ENCODE data around the gene TPP2.

The TPP2 gene

DNA sequence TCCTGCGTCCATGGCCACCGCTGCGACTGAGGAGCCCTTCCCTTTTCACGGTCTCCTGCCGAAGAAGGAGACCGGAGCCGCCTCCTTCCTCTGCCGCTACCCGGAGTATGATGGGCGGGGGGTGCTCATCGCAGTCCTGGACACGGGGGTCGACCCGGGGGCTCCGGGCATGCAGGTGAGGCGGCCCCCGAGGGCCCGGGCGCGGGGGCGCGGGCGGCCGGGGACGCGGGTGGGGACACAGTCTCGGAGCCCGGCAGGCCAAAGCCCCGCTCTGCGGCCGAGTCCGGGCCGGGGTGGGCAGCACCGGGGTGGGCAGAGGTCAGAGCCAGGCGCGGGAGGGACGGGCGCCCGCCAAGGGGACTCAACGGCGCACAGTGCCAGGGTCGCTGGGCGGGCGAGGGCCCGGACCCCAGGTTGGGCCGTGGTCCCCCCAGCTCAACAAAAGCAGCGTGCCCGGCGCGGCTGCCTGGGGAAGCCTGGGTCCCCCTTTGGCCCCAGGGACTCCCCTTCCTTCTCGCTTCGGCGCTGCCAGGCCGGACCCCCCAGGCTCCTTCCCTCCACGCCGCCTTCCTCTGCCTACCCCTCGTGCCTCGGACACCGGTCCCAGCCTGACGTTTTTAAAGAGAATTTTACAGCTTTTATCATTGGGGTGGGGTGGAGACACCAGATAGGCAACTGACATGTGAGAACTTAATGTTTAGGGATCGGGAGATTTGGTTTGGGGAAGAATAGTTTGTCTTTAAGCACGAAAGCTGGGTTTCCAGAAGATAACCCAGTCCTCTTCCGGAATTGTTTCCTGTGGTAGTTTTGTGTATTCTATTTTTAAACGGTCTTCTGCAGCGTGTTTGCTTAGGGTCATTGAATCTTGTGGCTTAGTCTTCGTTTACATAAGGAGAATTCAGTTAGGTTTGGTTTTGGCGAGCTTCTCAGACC lies 509 bp downstream of the TPP2 start:
- DNase-seq (ENCODE audit: low spot score), result no peak

GRCh38 chr13:102598061-102598460 lies 1.3 kb downstream of the TPP2 start:
- no peak for DNase-seq (ENCODE audit: low spot score)

- no peak for DNase-seq (ENCODE audit: low spot score)
Measured at GRCh38 chr13:102599426-102600012, 2.7 kb downstream of the TPP2 start.

GRCh38 chr13:102606537-102607309 lies 9.9 kb downstream of the TPP2 start:
- DNase-seq (ENCODE audit: low spot score), result no peak

DNA sequence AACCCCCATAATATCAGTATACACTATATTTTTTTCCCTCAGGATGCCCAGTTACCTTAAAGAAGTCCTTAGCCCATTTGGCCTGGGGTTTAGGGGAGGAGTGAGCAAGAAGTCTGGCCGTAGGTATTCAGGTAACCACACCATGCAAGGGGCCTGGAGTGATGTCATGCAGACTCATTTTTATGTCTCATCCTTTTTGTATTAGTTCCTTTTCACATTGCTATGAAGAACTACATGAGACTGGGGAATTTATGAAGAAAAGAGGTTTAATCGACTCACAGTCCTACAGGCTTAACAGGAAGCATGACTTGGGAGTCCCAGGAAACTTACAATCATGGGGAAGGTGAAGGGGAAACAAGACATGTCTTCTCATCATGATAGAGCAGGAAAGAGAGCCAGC lies 12.2 kb downstream of the TPP2 start:
- no peak for DNase-seq (ENCODE audit: low spot score)

GRCh38 chr13:102609696-102610095 lies 12.9 kb downstream of the TPP2 start:
- DNase-seq (ENCODE audit: low spot score), result no peak

GRCh38 chr13:102610296-102610895 lies 13.6 kb downstream of the TPP2 start:
- DNase-seq (ENCODE audit: low spot score), result no peak

DNA sequence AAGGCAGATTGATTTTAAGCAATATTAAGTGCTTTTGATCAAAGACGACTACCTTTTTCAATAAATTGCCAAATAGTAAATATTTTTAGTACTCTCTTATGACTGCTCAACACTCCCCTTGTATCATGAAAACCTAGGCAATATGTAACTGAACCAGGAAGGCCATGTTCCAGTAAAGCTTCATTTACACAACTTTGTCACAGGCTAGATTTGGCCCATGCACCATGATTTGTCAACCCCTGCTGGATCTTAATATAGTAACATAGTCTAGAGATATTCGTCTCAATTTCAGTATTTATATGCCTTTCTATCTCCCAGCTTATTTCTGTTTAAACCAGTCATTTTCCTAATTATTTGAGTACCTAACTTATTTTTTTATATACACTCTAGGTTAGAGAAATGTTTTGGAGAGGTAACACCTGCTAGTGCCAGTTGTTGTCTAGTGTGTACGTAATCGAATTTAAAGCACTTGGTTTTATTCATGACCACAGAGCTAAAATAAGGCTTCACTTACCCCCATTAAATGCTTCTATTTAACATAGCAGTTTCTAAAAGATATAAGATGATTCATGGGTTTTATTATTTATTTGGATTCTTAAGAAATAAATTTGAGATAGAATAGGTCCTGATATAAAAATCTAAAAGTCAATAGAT lies 21.0 kb downstream of the TPP2 start:
- no peak for DNase-seq (ENCODE audit: low spot score)

DNA sequence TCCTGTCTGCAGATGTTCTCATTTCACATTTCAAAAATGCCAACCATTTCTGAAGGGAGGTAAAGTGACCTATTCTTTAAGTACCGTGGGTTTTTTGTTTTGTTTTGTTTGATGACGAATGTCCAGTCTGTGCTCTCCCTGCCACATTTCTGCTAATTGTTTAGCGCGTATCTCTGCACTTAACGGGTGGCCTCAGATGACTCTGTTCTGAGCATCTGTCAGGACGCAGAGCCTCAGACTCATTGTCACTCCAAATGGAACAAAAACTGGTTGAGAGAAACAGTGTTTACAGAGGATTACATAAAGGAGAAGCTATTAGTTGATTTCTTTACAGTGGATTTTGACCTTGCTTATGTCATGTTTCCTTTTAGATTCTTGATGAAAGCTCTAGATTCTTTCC lies 23.7 kb downstream of the TPP2 start:
- DNase-seq (ENCODE audit: low spot score), result no peak

DNA sequence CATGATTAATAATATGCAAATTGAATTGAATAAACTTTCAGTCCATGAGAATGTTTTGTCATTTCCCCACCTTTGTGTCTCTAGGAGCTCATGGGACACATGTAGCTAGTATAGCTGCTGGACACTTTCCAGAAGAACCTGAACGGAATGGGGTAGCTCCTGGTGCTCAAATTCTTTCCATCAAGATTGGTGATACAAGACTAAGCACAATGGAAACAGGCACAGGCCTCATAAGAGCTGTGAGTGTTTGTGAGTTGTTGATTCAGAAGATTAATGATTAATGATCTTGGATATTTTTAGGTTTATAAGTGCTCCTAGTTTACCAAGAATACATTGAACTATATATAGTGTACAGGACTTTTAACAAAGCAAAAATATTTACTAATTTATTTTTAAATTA lies 30.1 kb downstream of the TPP2 start:
- no peak for DNase-seq (ENCODE audit: low spot score)

GRCh38 chr13:102628559-102628958 lies 31.8 kb downstream of the TPP2 start:
- DNase-seq (ENCODE audit: low spot score), result no peak

GRCh38 chr13:102631198-102631597 lies 34.4 kb downstream of the TPP2 start:
- no peak for DNase-seq (ENCODE audit: low spot score)

DNA sequence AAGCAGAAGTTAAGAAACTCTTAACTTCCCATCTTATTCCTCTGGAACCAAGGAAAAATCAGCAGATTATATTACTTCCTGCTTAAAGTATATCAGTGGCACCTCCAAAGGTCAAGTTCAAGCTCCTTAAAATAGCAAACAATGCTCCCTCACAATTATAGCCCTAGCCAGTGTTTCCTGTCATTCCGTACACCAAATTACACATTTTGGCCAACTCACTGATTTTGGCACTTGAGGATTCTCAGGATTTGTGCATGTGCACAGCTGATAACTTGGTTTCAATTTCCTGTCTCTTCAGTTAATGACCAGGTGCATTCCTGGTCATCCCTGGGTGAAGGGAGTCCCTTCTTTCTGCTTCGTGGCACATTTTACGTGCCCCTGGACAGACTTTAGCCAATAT lies 42.0 kb downstream of the TPP2 start:
- no peak for DNase-seq (ENCODE audit: low spot score)

DNA sequence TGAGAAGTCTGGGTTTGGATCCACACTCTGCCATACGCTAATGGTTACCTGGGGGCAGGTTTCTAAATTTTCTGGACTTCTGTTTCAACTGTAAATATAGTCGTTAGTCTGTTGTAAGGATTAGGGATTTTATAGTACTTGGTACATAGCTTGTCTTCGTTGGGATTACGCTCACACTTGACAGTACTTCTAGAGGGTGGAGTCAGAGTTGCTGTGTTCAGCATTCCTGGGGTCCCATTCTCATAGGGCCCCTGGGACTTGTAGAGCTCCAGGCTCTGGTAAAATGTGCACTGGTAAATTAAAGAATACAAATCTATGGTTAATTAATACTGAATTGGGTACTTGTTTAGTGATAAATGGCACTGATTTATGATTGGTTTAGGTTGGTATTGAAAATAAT lies 45.2 kb downstream of the TPP2 start:
- no peak for DNase-seq (ENCODE audit: low spot score)

GRCh38 chr13:102642475-102642874 lies 45.7 kb downstream of the TPP2 start:
- DNase-seq (ENCODE audit: low spot score), result no peak

GRCh38 chr13:102643656-102644055 lies 46.9 kb downstream of the TPP2 start:
- no peak for DNase-seq (ENCODE audit: low spot score)

GRCh38 chr13:102645701-102646100 lies 48.9 kb downstream of the TPP2 start:
- DNase-seq (ENCODE audit: low spot score), result no peak

DNA sequence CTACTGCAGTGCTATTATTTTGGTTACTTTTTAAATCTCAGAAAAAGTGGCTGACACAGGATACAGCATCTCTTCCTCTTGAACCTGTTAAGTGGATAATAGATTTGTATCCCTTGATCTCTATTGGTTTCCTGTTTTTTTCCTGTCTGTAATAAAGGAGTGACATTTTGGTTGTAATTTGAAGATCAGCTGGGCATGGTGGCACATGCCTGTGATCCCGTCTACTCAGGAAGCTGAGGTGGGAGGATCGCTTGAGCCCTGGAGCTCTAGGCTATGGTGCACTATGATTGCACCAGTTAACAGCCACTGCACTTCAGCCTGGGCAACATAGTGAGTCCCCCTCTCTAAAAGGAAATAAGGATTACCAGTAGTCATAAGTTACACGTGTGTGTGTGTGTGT lies 51.3 kb downstream of the TPP2 start:
- no peak for DNase-seq (ENCODE audit: low spot score)

GRCh38 chr13:102650444-102650843 lies 53.7 kb downstream of the TPP2 start:
- no peak for DNase-seq (ENCODE audit: low spot score)

- no peak for DNase-seq (ENCODE audit: low spot score)
Measured at GRCh38 chr13:102651392-102651791, 54.6 kb downstream of the TPP2 start.

GRCh38 chr13:102651892-102652291 lies 55.1 kb downstream of the TPP2 start:
- no peak for DNase-seq (ENCODE audit: low spot score)

- no peak for DNase-seq (ENCODE audit: low spot score)
Measured at GRCh38 chr13:102654756-102655155, 58.0 kb downstream of the TPP2 start.
